GM23338 (cell line): Measurements from ENCODE around the gene SLC16A11. TPM values are rescaled to one million over a fixed set of nuclear protein-coding genes. Genes with fewer than 3 reads are reported as not detected.

Experiments
- ATAC-seq: fragments of 200-7000 bp; cut with Tn5 transposase; 3 replicates; pipeline ENCODE4 v1.9.1; 2020
- DNase-seq: peaks from one replicate; pipeline ENCODE4 v3.0.0-alpha.2; 2015; ENCODE audit warnings: low spot score
- H2AFZ ChIP-seq: fragments of 200-600 bp; sonication (generic); 2 replicates; pipeline ENCODE4 v1.8.0; 2016; ENCODE audit warnings: antibody characterized with exemption, mild to moderate bottlenecking, moderate library complexity
- H3F3A ChIP-seq: fragments of 200-600 bp; sonication (generic); replicated peaks from 2 replicates; pipeline ENCODE4 v1.8.0; 2017; ENCODE audit warnings: antibody characterized with exemption, mixed run types, low read depth
- H3K27ac ChIP-seq: fragments of 200-600 bp; sonication (generic); 2 replicates; pipeline ENCODE4 v1.6.1; 2016; ENCODE audit warnings: low read depth
- H3K27me3 ChIP-seq: fragments of 200-600 bp; sonication (generic); 2 replicates; pipeline ENCODE4 v1.8.0; 2016; ENCODE audit warnings: mild to moderate bottlenecking, mixed run types, moderate library complexity; ENCODE audit not compliant: insufficient read depth
- H3K36me3 ChIP-seq: fragments of 200-600 bp; sonication (generic); 2 replicates; pipeline ENCODE4 v1.8.0; 2016; ENCODE audit warnings: mild to moderate bottlenecking; ENCODE audit not compliant: insufficient read depth
- H3K4me1 ChIP-seq: fragments of 200-600 bp; sonication (generic); 2 replicates; pipeline ENCODE4 v1.8.0; 2016; ENCODE audit warnings: mild to moderate bottlenecking, moderate library complexity; ENCODE audit not compliant: insufficient read depth
- H3K4me2 ChIP-seq: fragments of 200-600 bp; sonication (generic); 2 replicates; pipeline ENCODE4 v1.7.1; 2017; ENCODE audit warnings: mixed run types
- H3K4me3 ChIP-seq: fragments of 200-600 bp; sonication (generic); 2 replicates; pipeline ENCODE4 v1.6.1; 2016; ENCODE audit warnings: mixed run types
- H3K79me2 ChIP-seq: fragments of 200-600 bp; sonication (generic); replicated peaks from 2 replicates; pipeline ENCODE4 v1.8.0; 2017; ENCODE audit warnings: mild to moderate bottlenecking; ENCODE audit not compliant: insufficient read depth
- H3K9me2 ChIP-seq: fragments of 200-600 bp; sonication (generic); 2 replicates; pipeline ENCODE4 v1.8.0; 2017; ENCODE audit not compliant: insufficient read depth
- H4K20me1 ChIP-seq: fragments of 200-600 bp; sonication (generic); replicated peaks from 2 replicates; pipeline ENCODE4 v1.8.0; 2017; ENCODE audit warnings: mild to moderate bottlenecking; ENCODE audit not compliant: insufficient read depth
- H3K27ac Mint-ChIP-seq: 2 replicates; pipeline ENCODE4 v1.8.0; 2020; ENCODE audit warnings: inconsistent platforms, mild to moderate bottlenecking, moderate library complexity, mixed read lengths
- H3K27me3 Mint-ChIP-seq: 3 replicates; pipeline ENCODE4 v1.8.0; 2022; ENCODE audit warnings: low read depth, mild to moderate bottlenecking, moderate library complexity, mixed read lengths, inconsistent platforms; ENCODE audit not compliant: insufficient read depth, poor library complexity
- H3K36me3 Mint-ChIP-seq: 3 replicates; pipeline ENCODE4 v1.8.0; 2021; ENCODE audit warnings: low read depth, mild to moderate bottlenecking, inconsistent platforms, moderate library complexity, mixed read lengths
- H3K4me1 Mint-ChIP-seq: 3 replicates; pipeline ENCODE4 v1.8.0; 2020; ENCODE audit warnings: mild to moderate bottlenecking, inconsistent platforms, mixed read lengths
- H3K4me3 Mint-ChIP-seq: 3 replicates; pipeline ENCODE4 v1.8.0; 2021; ENCODE audit warnings: moderate library complexity, mild to moderate bottlenecking, inconsistent platforms, mixed read lengths
- H3K9me3 Mint-ChIP-seq: 3 replicates; pipeline ENCODE4 v1.8.0; 2020; ENCODE audit warnings: moderate library complexity, mild to moderate bottlenecking, inconsistent platforms, mixed read lengths
- CREB1 ChIP-seq: fragments of 250-450 bp; sonication (Bioruptor Pico); IDR thresholded peaks from 2 replicates; pipeline ENCODE4 v1.5.0; 2020; ENCODE audit warnings: low read depth, mild to moderate bottlenecking, moderate library complexity
- CTCF ChIP-seq, 2 experiments: fragments of 200-600 bp in 1 of 2; sonication (generic) in 1 of 2; conservative IDR thresholded peaks; 2 replicates each; pipeline versions ENCODE4 v1.5.1 to v1.6.1; 2016 to 2017; ENCODE audit warnings: antibody characterized with exemption in 2 of 2, low read depth in 2 of 2, mild to moderate bottlenecking in 2 of 2, moderate library complexity in 1 of 2
- ETS1 ChIP-seq: IDR thresholded peaks from 2 replicates; pipeline ENCODE4 v1.6.1; 2016; ENCODE audit warnings: antibody characterized with exemption
- EZH2 ChIP-seq: fragments of 200-600 bp; sonication (generic); IDR thresholded peaks from one replicate; pipeline ENCODE4 v1.8.0; 2017; ENCODE audit warnings: antibody characterized with exemption, mild to moderate bottlenecking, low read depth; ENCODE audit not compliant: unreplicated experiment
- EZH2phosphoT487 ChIP-seq: fragments of 200-600 bp; sonication (generic); IDR thresholded peaks from one replicate; pipeline ENCODE4 v1.8.1; 2018; ENCODE audit warnings: antibody characterized with exemption; ENCODE audit not compliant: unreplicated experiment
- JUNB ChIP-seq: IDR thresholded peaks from one replicate; pipeline ENCODE4 v1.6.1; 2016; ENCODE audit warnings: antibody characterized with exemption; ENCODE audit not compliant: unreplicated experiment
- POLR2AphosphoS5 ChIP-seq: IDR thresholded peaks from 2 replicates; pipeline ENCODE4 v1.6.1; 2016; ENCODE audit warnings: antibody characterized with exemption, low read depth
- STAT1 ChIP-seq: IDR thresholded peaks from one replicate; pipeline ENCODE4 v1.6.1; 2016; ENCODE audit warnings: antibody characterized with exemption; ENCODE audit not compliant: unreplicated experiment
- ZNF331 ChIP-seq: fragments of 250-450 bp; sonication (Bioruptor Pico); IDR thresholded peaks from 2 replicates; pipeline ENCODE4 v1.5.0; 2020; ENCODE audit warnings: low read depth, mild to moderate bottlenecking, moderate library complexity
- polyA plus RNA-seq: library from polyadenylated mRNA; unstranded; fragments of >200 nt; fragmentation: Nextera tagmentation; extraction: Ambion mirVana; gene quantifications from 2 replicates; pipeline ENCODE4 v1.2.1, GENCODE V29; 2016
- total RNA-seq: library from RNA; depleted of rRNA; stranded (reverse); fragments of >200 nt; shearing (Covaris generic); gene quantifications from 2 replicates; pipeline ENCODE4 v1.2.3, GENCODE V29; 2014

The SLC16A11 gene
- total and polyA plus RNA-seq, 2 experiments from 2014 or later, result 0.42 to 0.68 TPM

DNA sequence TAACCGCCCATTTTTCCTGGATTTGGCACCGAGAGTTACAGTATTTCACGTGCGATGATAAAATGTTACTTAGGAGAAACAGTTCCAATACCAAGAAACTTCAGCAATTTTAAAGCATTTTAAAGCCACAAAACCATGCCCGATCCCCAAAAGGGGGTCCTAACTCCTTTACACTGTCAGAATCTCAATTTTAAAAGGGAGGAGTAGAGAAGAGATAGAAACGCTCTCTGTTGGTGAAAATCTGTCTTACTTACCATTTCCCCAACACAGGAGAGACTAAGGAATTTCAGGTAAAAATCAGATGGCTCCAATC lies 32.0 kb downstream of the SLC16A11 start:
- H3K9me2 ChIP-seq, result no peaks in the 10 kb centered on the region
- H3K4me1 ChIP-seq, result peaks cover 20% of the 10 kb centered on the region; the same call in 1 of the 2 replicates
- H3K79me2 ChIP-seq, result peaks cover 23% of the 10 kb centered on the region
- H3K4me2 ChIP-seq, result peak overlapping the region; percentile 77
- ATAC-seq (no peak), DNase-seq (no peak)
- Mint-ChIP-seq H3K4me1 (peaks cover 29% of the 10 kb centered on the region), H3K4me3 (peak overlapping the region; percentile 96), H3K27me3 (peaks cover 27% of the 10 kb centered on the region), H3K27ac (peak overlapping the region; percentile 100; the same call in 1 of the 2 replicates), H3K9me3 (no peaks in the 10 kb centered on the region; the same call in 2 of the 3 replicates), H3K36me3 (peaks cover 16% of the 10 kb centered on the region)
- peaks cover 8% of the 10 kb centered on the region; the same call in 1 of the 2 replicates for H3K27me3 ChIP-seq
- H4K20me1 ChIP-seq, result peaks cover 11% of the 10 kb centered on the region; the same call in 1 of the 2 replicates
- H3F3A ChIP-seq, result peaks cover 11% of the 10 kb centered on the region; the same call in 1 of the 2 replicates
- TF ChIP-seq POLR2AphosphoS5, result no peak
- 0 out of 2 replicates have a peak overlapping the region, but pooled peaks have one; percentile 93 for H2AFZ ChIP-seq
- H3K4me3 ChIP-seq, result peak overlapping the region; percentile 100
- peak overlapping the region; percentile 92; the same call in 1 of the 2 replicates for H3K27ac ChIP-seq
- H3K36me3 ChIP-seq, result no peaks in the 10 kb centered on the region

DNA sequence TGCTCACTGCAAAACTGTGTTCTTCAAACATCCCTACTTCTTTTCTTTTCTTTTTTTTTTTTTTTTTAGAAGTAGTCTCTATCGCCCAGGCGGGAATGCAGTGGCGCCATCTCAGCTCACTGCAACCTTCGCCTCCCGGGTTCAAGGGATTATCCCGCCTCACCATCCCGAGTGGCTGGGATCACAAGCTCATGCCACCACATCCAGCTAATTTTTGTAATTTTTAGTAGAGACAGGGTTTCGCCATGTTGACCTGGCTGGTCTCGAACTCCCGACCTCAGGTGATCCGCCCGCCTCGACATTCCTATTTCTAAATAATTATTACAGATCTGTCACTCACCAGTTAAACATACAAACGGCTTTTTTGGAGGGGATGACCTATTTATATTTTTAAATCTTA lies 32.5 kb downstream of the SLC16A11 start:
- peaks cover 20% of the 10 kb centered on the region; the same call in 1 of the 2 replicates for H3K4me1 ChIP-seq

DNA sequence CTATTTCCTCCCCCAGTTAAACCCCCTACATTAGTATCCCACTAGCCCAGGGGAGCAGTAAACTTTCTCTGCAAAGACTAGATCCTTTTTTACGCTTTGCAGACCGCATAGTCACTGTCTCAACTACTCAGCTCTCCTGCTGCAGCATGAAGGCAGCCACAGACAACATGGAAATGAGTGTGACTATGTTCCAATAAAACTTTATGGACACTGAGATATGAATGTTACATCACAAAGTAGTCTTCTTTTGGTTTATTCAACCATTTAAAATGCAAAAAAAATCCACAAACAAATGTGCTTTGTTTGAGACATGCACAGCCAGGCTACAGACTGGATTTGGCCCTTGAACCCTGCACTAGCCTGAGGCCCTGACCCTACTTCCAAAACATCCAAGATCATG lies 33.4 kb downstream of the SLC16A11 start:
- ATAC-seq, result no peak
- no peak overlapping the region for H3K27ac Mint-ChIP-seq
- peak overlapping the region; percentile 96 for H3K4me3 Mint-ChIP-seq
- H4K20me1 ChIP-seq, result peaks cover 11% of the 10 kb centered on the region; the same call in 1 of the 2 replicates
- no peaks in the 10 kb centered on the region for H3K9me2 ChIP-seq
- H3F3A ChIP-seq, result peaks cover 11% of the 10 kb centered on the region; the same call in 1 of the 2 replicates
- no peak overlapping the region for H3K27ac ChIP-seq
- H3K4me3 ChIP-seq, result no peak overlapping the region
- H3K36me3 ChIP-seq, result no peaks in the 10 kb centered on the region
- peaks cover 18% of the 10 kb centered on the region; the same call in 1 of the 2 replicates for H3K4me1 ChIP-seq
- H3K27me3 Mint-ChIP-seq, result peaks cover 25% of the 10 kb centered on the region
- H2AFZ ChIP-seq, result no peak overlapping the region
- no peak for DNase-seq
- peaks cover 26% of the 10 kb centered on the region for H3K4me1 Mint-ChIP-seq
- H3K4me2 ChIP-seq, result no peak overlapping the region
- peaks cover 14% of the 10 kb centered on the region; the same call in 2 of the 3 replicates for H3K36me3 Mint-ChIP-seq
- no peaks in the 10 kb centered on the region; the same call in 2 of the 3 replicates for H3K9me3 Mint-ChIP-seq
- peaks cover 3% of the 10 kb centered on the region; the same call in 1 of the 2 replicates for H3K27me3 ChIP-seq
- H3K79me2 ChIP-seq, result peaks cover 23% of the 10 kb centered on the region
- TF ChIP-seq CTCF (conservative IDR thresholded peaks at IDR 0.05; ENCODE audit: low read depth in 2 of 2) (no peak), CREB1 (no peak), STAT1 (no peak), POLR2AphosphoS5 (no peak), ZNF331 (no peak), EZH2 (no peak)

More for the DNA sequence above, 32.5 kb downstream of the SLC16A11 start:
- DNase-seq, result no peak
- H3K9me2 ChIP-seq, result no peaks in the 10 kb centered on the region
- H3K4me3 Mint-ChIP-seq, result peak overlapping the region; percentile 96
- H3K79me2 ChIP-seq, result peaks cover 23% of the 10 kb centered on the region
- peaks cover 11% of the 10 kb centered on the region; the same call in 1 of the 2 replicates for H4K20me1 ChIP-seq
- H3K36me3 ChIP-seq, result no peaks in the 10 kb centered on the region
- peaks cover 8% of the 10 kb centered on the region; the same call in 1 of the 2 replicates for H3K27me3 ChIP-seq
- H3K4me3 ChIP-seq, result peak overlapping the region; percentile 100
- no peak overlapping the region for H2AFZ ChIP-seq
- peaks cover 11% of the 10 kb centered on the region; the same call in 1 of the 2 replicates for H3F3A ChIP-seq
- H3K4me1 Mint-ChIP-seq, result peaks cover 29% of the 10 kb centered on the region
- H3K27me3 Mint-ChIP-seq, result peaks cover 27% of the 10 kb centered on the region
- peaks cover 14% of the 10 kb centered on the region; the same call in 2 of the 3 replicates for H3K36me3 Mint-ChIP-seq
- peak overlapping the region; percentile 77 for H3K4me2 ChIP-seq
- peak overlapping the region; percentile 100; the same call in 1 of the 2 replicates for H3K27ac Mint-ChIP-seq
- ATAC-seq, result no peak
- TF ChIP-seq EZH2 (no peak), ETS1 (no peak), POLR2AphosphoS5 (no peak), STAT1 (no peak), EZH2phosphoT487 (no peak), JUNB (no peak)
- H3K9me3 Mint-ChIP-seq, result no peaks in the 10 kb centered on the region; the same call in 2 of the 3 replicates
- no peak overlapping the region for H3K27ac ChIP-seq
